NCI-H1417 (cell line): ENCODE results near the gene PARVB.

Experiments
- DNase-seq, 3 experiments: peaks; one replicate each; lab custom pipeline; 2025; lab: John Stamatoyannopoulos, UW

PARVB gene

DNA sequence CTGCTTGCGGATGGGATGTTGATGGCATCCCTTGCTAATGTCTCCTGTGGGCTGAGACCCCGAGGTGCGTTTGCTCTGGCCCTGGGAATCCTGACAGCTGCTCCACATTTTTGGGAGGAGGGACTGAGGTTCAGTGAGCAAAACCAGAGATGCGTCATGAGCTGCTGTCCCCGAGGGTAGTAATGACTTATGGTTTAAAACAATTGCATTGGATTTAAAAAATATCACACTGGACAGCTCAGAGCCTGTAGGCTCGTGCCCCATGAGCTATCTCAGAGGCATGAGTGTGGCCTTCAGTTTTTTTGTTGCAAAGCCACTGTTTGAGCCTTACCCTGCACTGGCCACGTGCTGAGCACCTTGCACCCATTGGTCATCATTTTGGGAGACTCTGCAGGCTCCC lies 135.7 kb downstream of the PARVB start:
- DNase-seq = no peak

DNA sequence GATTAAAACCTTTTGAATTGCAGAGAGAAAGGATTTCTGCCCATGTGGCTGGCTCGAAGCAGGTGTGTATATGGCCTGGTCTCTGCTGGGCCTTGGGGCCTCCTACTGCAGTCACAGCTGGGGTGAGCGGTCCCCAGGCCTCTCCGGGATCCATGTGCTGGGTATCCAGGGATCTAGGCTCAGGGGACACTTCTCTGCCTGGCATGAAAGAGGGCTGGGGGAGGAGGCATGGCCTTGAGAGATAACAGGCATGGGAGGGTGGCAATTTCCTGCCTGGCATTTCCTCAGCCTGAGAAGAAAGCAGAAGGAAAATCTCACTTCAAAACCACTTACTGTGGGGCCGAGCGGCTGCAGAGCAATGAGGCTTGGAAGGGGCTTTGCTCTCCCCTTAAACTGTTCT lies 136.3 kb downstream of the PARVB start:
- DNase-seq = no peak

DNA sequence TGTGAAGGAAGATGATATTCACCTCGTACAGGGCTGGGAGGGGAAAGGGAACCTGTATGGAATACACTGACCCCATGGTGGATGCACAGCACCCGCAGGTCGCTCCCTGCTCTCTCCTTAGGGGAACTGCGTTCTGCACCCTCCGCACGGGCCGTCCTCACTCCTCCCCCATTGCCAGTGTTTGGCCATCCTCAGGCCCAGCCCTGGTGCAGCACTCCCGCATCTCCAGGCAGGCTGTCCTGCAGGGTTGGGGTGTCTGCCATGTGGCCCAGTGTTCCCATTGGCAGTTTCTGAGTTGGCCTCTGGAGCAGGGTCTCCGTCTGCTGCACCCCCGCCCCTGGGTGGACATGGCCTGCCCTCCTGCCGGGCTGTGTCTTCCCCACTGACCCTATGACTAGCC lies 137.6 kb downstream of the PARVB start:
- no peak for DNase-seq

- DNase-seq = no peak
Measured at GRCh38 chr22:44162960-44163359, 138.9 kb downstream of the PARVB start.

- no peak for DNase-seq
Measured at GRCh38 chr22:44163536-44163935, 139.4 kb downstream of the PARVB start.

DNA sequence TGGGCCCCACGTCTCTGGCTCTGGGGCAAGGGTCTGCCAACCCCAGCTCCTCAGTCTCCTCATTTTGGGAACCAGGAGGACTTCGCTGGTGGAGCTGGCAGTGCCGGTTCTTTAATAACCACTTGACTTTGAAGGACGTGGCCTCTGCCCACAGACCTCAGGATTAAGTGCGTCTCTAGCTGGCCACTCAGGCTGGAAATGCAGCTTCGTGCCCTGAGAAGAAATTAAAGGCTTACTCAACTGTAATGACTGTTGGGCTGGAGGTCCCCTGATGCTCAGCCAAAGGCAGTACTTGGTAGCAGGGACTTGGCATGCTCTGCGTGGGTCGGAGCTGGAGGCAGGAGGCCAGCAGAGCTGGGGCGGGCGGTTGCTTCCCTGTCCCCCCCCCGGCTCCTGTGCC lies 139.9 kb downstream of the PARVB start:
- DNase-seq = no peak

- DNase-seq = no peak
Measured at GRCh38 chr22:44165286-44165874, 141.3 kb downstream of the PARVB start.

GRCh38 chr22:44166498-44167276 lies 142.6 kb downstream of the PARVB start:
- no peak for DNase-seq

- no peak for DNase-seq
Measured at GRCh38 chr22:44167501-44167900, 143.4 kb downstream of the PARVB start.

DNA sequence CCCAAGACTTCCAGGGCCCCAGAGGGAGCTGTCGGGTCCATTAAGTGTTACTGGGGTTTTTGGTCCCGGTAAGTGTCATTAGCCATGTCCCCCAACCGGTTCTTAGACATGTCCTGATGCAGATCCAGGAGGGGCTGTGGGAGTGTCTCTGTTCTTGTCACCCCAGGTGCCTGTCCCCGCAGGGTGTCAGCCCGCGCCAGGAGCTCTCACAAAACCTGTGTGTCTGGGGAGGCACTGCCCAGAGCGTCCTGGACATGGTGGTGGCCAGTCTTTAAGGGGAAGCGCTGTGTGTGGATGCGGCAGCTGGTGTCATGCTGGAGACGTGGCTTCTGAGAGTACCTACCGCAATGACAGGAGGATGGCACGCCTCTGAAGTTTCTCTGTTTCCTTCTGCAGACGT lies 144.1 kb downstream of the PARVB start:
- no peak for DNase-seq

DNA sequence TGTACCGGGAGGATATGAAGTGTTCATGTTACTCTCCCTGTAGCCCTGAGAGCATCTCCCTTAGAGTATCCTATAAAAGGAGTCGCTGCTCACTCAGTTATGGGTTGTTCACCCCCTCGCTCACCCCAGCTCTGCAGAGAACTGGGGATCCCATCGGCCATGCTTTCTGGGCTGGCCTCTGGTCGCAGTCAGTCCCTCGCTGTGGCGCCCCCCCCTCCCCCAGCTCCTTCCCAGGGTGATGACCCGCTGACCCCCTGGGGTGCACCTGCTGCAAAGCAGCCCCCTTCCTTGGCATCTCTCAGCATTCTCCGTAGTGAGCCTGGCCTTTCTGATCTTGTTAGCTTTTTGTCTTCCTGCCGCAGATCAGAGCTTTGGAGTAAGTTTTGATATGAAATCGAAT lies 146.4 kb downstream of the PARVB start:
- DNase-seq = no peak

- DNase-seq = no peak
Measured at GRCh38 chr22:44171561-44171960, 147.5 kb downstream of the PARVB start.

GRCh38 chr22:44172370-44173108 lies 148.4 kb downstream of the PARVB start:
- peak; percentile 41 to 81 (median 75) for DNase-seq

DNA sequence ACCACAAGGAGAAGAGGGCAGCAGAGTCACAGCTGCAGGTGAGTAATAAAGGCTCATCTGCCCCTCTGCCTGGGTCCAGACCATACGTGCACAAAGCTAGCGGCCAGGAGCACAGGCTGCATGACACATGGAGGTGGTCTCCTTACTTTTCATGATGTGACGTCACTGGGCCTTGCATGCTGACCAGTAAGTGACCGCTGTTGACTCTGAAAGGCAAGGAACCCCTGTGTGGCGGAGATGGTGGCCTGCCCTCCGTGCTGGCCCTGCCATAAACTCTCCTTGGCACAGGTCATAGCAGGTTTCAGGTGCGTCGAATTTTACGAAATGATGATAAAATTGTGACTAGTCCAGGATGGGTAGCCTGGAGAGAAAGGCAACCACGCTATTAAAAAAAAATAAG lies 149.1 kb downstream of the PARVB start:
- DNase-seq = no peak

- no peak for DNase-seq
Measured at GRCh38 chr22:44175676-44176075, 151.6 kb downstream of the PARVB start.

DNA sequence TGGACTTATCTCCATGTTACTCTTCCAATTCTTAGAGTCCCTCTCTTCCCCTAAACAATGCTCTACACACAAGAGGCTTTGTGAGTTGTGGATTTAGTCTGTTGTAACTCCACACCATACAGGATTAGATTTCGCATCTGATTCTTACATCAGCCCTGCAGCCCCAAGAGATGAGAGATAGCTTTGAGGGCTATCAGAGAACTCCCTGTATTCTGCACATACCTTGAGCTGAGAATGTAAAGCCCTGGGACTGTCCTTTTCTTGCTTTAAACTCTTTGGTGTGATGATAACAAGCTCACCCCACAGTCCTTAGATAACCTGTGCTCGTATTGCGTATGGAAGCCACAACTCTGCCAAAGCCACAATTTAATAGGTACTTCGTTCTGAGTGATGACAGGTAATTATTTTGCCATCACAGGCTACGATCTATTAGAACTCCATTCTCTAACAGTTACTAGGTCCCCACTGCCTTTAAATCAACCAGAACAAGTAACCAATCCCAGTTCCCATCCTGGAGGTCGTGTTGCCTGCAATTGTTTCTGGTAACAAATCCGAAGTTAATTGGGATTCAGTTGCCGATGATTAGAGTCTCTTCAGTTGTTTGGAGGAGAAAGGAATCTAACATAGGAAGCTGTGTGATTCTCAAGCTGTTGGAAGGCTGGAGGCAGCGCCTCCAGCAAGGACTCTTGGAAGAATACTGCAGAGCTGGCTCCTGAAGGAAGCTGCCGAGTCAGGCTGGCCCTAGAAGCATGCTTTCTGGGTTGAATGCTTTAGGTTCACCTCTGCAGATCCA lies 155.3 kb downstream of the PARVB start:
- peak in 1 of 3 experiments; percentile 52 for DNase-seq

- DNase-seq = no peak
Measured at GRCh38 chr22:44179989-44180705, 156.0 kb downstream of the PARVB start.

DNA sequence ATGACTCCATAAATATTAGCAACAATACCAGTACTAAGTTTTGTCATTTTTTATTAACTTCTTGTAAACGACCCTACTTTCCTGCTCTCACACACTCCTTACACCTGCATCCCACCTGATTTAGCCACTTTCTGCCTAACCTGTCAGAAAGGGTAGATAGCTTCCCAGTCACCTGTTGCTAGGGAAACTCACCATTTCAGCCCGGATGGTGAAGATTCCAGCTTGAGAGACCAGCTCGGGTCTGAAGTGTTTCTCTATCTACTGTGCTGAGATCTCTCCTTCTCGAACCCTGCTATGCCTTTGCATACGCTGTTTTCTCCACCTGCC lies 156.6 kb downstream of the PARVB start, which contains the start of gene PARVG:
Gene PARVG, plus strand, starts transcription at position 220 of the 327 bp plus-strand sequence. CDS start 2,405 bp downstream, outside the sequence.
- DNase-seq = no peak

DNA sequence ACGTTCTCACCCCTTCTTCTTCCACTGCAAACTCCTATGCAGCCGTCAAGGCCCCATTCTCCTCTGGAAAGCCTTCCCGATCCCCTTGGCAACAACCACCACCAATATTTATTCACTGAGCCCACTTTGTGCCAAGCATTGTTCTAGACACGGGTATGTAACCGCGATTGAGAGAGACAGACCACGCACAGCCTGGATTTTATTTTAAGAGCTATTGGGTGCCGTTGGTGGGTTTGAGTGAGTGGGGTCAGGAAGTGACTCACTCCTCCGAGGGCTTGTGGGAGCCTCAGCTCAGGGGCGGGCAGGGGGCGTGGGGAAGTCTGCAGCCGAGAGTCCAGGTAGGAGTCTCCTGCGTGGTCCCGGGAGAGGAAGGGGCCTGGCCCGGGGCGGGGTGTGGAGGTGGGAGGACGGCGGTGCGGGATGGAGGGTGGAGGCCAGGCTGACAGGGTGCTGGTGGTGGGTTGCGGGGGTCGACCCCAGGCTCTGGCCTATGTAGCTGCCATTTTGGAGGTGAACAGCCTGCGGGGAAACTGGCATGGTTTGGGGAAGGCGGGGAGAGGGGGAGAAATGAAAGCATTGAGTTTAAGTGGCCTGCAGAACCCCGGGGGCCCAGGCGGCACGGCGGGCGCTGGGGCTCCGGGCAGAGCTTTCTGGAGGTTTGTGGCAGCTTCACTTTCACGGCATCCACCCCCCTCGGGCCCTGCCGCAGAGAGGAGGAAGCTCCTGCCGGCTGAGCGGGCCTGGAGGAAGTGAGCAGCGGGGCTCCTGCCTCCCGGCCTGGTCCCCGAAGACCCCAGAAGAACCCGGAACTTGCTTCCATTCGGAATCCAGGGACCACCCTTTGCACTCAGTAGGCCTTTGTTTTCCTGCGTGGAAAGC lies 157.2 kb downstream of the PARVB start:
- no peak for DNase-seq

DNA sequence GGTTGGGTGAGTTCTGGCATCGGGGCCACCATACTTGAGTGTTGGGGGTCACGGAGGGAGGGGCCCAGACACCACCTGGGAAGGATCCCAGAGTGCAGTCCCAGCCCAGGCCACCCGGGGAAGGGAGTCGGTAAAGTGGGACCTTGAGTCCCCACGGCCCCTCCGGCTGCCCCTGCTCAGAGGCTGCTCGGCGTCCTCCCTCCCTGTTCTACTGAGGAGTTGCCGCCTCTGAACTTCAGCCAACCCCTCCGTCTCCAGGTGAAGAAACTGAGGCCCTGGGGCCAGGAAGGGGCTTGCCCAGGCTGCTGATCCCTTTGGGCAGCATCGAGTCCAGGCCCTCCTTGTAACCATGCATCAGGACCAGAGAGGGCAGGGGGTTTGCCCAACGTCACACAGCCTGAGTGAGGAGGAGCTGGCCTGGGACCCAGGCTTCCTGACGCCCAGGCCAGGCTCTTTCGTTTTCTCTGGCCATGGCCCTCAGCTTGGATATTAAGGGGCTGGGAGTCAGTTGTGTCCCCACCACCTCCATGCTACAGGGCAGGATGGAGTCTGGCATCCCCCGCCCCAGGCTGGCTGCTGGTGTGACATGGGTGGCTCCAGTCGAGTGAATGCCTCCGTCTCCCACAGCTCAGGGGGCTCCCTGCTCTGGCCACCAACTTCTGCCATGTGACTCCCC lies 157.9 kb downstream of the PARVB start:
- DNase-seq = no peak
